HepG2 (cell line): ENCODE data around the gene ZNF581. TPM values are rescaled to one million over a fixed set of nuclear protein-coding genes. Genes with fewer than 3 reads are reported as not detected.
A peak's percentile ranks its signal among the peaks of the same experiment; 100 is the strongest.

Experiments used
- DNMT1 ChIP-seq: sonication (generic); formaldehyde crosslinking; IDR thresholded peaks from 2 replicates; pipeline ENCODE4 v1.5.1; 2020; ENCODE audit warnings: mild to moderate bottlenecking, missing genetic modification reagents
- FIP1L1 ChIP-seq: fragments of 200-400 bp; formaldehyde crosslinking; IDR thresholded peaks from 2 replicates; pipeline ENCODE4 v1.6.1; 2018; ENCODE audit warnings: low read depth, mild to moderate bottlenecking, low read length, moderate library complexity, borderline replicate concordance; ENCODE audit not compliant: insufficient read depth
- HOXD1 ChIP-seq: sonication (generic); formaldehyde crosslinking; IDR thresholded peaks from 2 replicates; pipeline ENCODE4 v1.5.0; 2020; ENCODE audit warnings: missing genetic modification reagents
- KMT2B ChIP-seq: IDR thresholded peaks from 2 replicates; pipeline ENCODE4 v1.6.1; 2016; ENCODE audit warnings: missing genetic modification reagents, missing compliant biosample characterization
- MAFG ChIP-seq: sonication (generic); formaldehyde crosslinking; IDR thresholded peaks from 2 replicates; pipeline ENCODE4 v1.5.1; 2020; ENCODE audit warnings: mild to moderate bottlenecking, missing genetic modification reagents
- PAX8 ChIP-seq: sonication (generic); formaldehyde crosslinking; IDR thresholded peaks from 2 replicates; pipeline ENCODE4 v1.8.0; 2022; ENCODE audit warnings: mild to moderate bottlenecking, missing genetic modification reagents, borderline replicate concordance
- REXO4 ChIP-seq: sonication (generic); formaldehyde crosslinking; IDR thresholded peaks from 2 replicates; pipeline ENCODE4 v1.8.0; 2022; ENCODE audit warnings: missing genetic modification reagents, mild to moderate bottlenecking, borderline replicate concordance
- RFXAP ChIP-seq: sonication (generic); formaldehyde crosslinking; IDR thresholded peaks from 2 replicates; pipeline ENCODE4 v1.4.0; 2020; ENCODE audit warnings: missing genetic modification reagents, borderline replicate concordance
- RORA ChIP-seq: sonication (generic); formaldehyde crosslinking; IDR thresholded peaks from 2 replicates; pipeline ENCODE4 v1.5.0; 2020; ENCODE audit warnings: mild to moderate bottlenecking, missing genetic modification reagents, moderate library complexity
- TGIF2 ChIP-seq: IDR thresholded peaks from 2 replicates; pipeline ENCODE4 v1.6.1; 2016; ENCODE audit warnings: control low read depth, missing compliant biosample characterization
- ZBTB26 ChIP-seq: IDR thresholded peaks from 2 replicates; pipeline ENCODE4 v1.6.1; 2016; ENCODE audit warnings: missing compliant biosample characterization, missing genetic modification reagents, borderline replicate concordance
- ZFP1 ChIP-seq: IDR thresholded peaks from 2 replicates; pipeline ENCODE4 v1.6.1; 2016
- ZNF414 ChIP-seq: sonication (generic); formaldehyde crosslinking; IDR thresholded peaks from 2 replicates; pipeline ENCODE4 v1.5.0; 2020; ENCODE audit warnings: missing genetic modification reagents
- ZNF614 ChIP-seq: IDR thresholded peaks from 2 replicates; pipeline ENCODE4 v1.6.1; 2018; ENCODE audit warnings: missing biosample characterization, missing genetic modification reagents, inconsistent platforms, borderline replicate concordance
- ZNF772 ChIP-seq: sonication (generic); formaldehyde crosslinking; IDR thresholded peaks from 2 replicates; pipeline ENCODE4 v1.5.0; 2020; ENCODE audit warnings: mild to moderate bottlenecking, missing genetic modification reagents
- ZNF775 ChIP-seq: sonication (generic); formaldehyde crosslinking; IDR thresholded peaks from 2 replicates; pipeline ENCODE4 v1.4.0; 2020; ENCODE audit warnings: missing genetic modification reagents, mild to moderate bottlenecking, moderate library complexity, borderline replicate concordance
- ZNF776 ChIP-seq: sonication (generic); formaldehyde crosslinking; IDR thresholded peaks from 2 replicates; pipeline ENCODE4 v1.4.0; 2020; ENCODE audit warnings: mild to moderate bottlenecking, missing genetic modification reagents
- ZSCAN9 ChIP-seq: IDR thresholded peaks from 2 replicates; pipeline ENCODE4 v1.6.1; 2016; ENCODE audit warnings: borderline replicate concordance
- polyA plus RNA-seq, 8 experiments: library from polyadenylated mRNA; depleted of rRNA in 3 of 8; stranded (reverse) in 7 of 8; unstranded in 1 of 8; fragments of >200 nt; fragmentation: Illumina TruSeq in 4 of 8; extraction: Trizol in 4 of 8; gene quantifications; 2 replicates each; pipeline versions ENCODE4 v1.2.1 to v1.2.3, GENCODE V29; 2011 to 2016; ENCODE audit warnings: low read depth in 4 of 8, missing spikeins in 1 of 8, mixed read lengths in 1 of 8; ENCODE audit not compliant: insufficient read depth in 1 of 8
- total RNA-seq, 5 experiments: library from RNA; depleted of rRNA; stranded (reverse); fragments of >200 nt; fragmentation: Illumina TruSeq; extraction: Trizol; gene quantifications; 2 replicates each; pipeline ENCODE4 v1.2.3, GENCODE V29; 2016; ENCODE audit warnings: low read depth in 1 of 5
- TF ChIP-seq, protein P1 (sequence below): sonication (generic); formaldehyde crosslinking; IDR thresholded peaks from 2 replicates; pipeline ENCODE4 v1.5.0; 2020; ENCODE audit warnings: missing genetic modification reagents, mild to moderate bottlenecking, borderline replicate concordance
- TF ChIP-seq, protein P2 (sequence below): IDR thresholded peaks from 2 replicates; pipeline ENCODE4 v1.6.1; 2018; ENCODE audit warnings: missing genetic modification reagents, mild to moderate bottlenecking, missing compliant biosample characterization
- TF ChIP-seq, protein P3 (sequence below): sonication (generic); formaldehyde crosslinking; IDR thresholded peaks from 2 replicates; pipeline ENCODE4 v1.4.0; 2020; ENCODE audit warnings: mild to moderate bottlenecking, missing genetic modification reagents
- TF ChIP-seq, protein P4 (sequence below): fragments of 450-650 bp; IDR thresholded peaks from 2 replicates; pipeline ENCODE4 v1.6.1; 2017
- TF ChIP-seq, protein P5 (sequence below): sonication (generic); formaldehyde crosslinking; IDR thresholded peaks from 2 replicates; pipeline ENCODE4 v1.4.0; 2020; ENCODE audit warnings: mild to moderate bottlenecking, low read depth, missing genetic modification reagents
- TF ChIP-seq, protein P6 (sequence below): sonication (generic); formaldehyde crosslinking; IDR thresholded peaks from 2 replicates; pipeline ENCODE4 v1.5.1; 2020; ENCODE audit warnings: mild to moderate bottlenecking, missing genetic modification reagents, borderline replicate concordance

Gene ZNF581
- total and polyA plus RNA-seq, 2 of the 13 experiments (the other 11 are each of a cell fraction or from before 2014, with no cell fraction given), result 19.6 to 49.5 TPM

DNA sequence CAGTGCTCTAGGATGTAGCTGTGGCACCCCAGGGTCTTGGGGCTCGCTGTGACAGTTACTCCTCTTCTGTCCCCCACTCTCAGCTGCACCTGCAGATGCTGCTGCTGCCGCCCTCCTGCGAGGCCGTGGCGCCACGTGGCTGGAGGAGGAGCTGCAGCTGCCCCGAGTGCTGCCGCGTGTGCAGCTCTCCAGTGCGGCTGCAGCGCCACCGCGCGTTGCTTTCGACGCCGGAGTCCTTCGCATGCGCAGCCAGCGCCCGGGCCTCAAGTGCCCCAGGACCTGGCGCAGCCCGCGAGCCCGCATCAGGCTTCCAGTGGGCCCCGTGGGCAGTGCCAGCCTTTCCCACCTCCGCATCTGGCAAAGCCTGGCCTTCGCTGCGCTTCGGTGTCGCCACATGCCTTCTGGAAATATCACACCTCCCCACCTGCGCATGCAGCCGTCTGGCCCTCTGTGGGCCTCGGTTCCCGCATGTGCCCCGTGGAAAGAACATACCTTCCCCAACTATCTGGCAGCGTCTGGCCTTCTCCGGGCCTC lies 3.3 kb upstream of the ZNF581 start (continued):
- no peak for TF ChIP-seq ZBTB26 (CRISPR knock-in tag)
- 0 out of 2 replicates have a peak, but pooled peaks have one; percentile 12 for TF ChIP-seq KMT2B (CRISPR knock-in tag)
- TF ChIP-seq ZNF772, result no peak
- 0 out of 2 replicates have a peak, but pooled peaks have one; percentile 31 for TF ChIP-seq ZNF414 (CRISPR knock-in tag)
- no peak for TF ChIP-seq REXO4 (CRISPR knock-in tag)
- TF ChIP-seq ZSCAN9 (CRISPR knock-in tag), result no peak
- no peak for TF ChIP-seq RFXAP (CRISPR knock-in tag)
- TF ChIP-seq ZNF776 (CRISPR knock-in tag), result peak; percentile 67
- TF ChIP-seq RORA (CRISPR knock-in tag), result no peak
- TF ChIP-seq, protein P1, sequence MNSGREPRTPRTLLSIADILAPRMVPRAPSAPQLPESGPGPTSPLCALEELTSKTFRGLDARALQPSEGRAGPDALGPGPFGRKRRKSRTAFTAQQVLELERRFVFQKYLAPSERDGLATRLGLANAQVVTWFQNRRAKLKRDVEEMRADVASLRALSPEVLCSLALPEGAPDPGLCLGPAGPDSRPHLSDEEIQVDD, result peak; percentile 38; the same call in 1 of the 2 replicates
- TF ChIP-seq ZFP1 (CRISPR knock-in tag), result no peak
- no peak for TF ChIP-seq MAFG (CRISPR knock-in tag)
- TF ChIP-seq, protein P2, sequence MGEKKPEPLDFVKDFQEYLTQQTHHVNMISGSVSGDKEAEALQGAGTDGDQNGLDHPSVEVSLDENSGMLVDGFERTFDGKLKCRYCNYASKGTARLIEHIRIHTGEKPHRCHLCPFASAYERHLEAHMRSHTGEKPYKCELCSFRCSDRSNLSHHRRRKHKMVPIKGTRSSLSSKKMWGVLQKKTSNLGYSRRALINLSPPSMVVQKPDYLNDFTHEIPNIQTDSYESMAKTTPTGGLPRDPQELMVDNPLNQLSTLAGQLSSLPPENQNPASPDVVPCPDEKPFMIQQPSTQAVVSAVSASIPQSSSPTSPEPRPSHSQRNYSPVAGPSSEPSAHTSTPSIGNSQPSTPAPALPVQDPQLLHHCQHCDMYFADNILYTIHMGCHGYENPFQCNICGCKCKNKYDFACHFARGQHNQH (CRISPR knock-in tag), result no peak
- no peak for TF ChIP-seq ZNF614 (CRISPR knock-in tag)
- no peak for TF ChIP-seq HOXD1
- no peak for TF ChIP-seq TGIF2 (CRISPR knock-in tag)
- TF ChIP-seq, protein P3, sequence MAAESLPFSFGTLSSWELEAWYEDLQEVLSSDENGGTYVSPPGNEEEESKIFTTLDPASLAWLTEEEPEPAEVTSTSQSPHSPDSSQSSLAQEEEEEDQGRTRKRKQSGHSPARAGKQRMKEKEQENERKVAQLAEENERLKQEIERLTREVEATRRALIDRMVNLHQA, result no peak
- TF ChIP-seq PAX8 (CRISPR knock-in tag), result no peak
- TF ChIP-seq, protein P4, sequence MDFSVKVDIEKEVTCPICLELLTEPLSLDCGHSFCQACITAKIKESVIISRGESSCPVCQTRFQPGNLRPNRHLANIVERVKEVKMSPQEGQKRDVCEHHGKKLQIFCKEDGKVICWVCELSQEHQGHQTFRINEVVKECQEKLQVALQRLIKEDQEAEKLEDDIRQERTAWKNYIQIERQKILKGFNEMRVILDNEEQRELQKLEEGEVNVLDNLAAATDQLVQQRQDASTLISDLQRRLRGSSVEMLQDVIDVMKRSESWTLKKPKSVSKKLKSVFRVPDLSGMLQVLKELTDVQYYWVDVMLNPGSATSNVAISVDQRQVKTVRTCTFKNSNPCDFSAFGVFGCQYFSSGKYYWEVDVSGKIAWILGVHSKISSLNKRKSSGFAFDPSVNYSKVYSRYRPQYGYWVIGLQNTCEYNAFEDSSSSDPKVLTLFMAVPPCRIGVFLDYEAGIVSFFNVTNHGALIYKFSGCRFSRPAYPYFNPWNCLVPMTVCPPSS, result no peak
- TF ChIP-seq, protein P5, sequence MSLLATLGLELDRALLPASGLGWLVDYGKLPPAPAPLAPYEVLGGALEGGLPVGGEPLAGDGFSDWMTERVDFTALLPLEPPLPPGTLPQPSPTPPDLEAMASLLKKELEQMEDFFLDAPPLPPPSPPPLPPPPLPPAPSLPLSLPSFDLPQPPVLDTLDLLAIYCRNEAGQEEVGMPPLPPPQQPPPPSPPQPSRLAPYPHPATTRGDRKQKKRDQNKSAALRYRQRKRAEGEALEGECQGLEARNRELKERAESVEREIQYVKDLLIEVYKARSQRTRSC (CRISPR knock-in tag), result no peak
- no peak for TF ChIP-seq DNMT1
- TF ChIP-seq ZNF775 (CRISPR knock-in tag), result no peak
- no peak for TF ChIP-seq FIP1L1
- TF ChIP-seq, protein P6, sequence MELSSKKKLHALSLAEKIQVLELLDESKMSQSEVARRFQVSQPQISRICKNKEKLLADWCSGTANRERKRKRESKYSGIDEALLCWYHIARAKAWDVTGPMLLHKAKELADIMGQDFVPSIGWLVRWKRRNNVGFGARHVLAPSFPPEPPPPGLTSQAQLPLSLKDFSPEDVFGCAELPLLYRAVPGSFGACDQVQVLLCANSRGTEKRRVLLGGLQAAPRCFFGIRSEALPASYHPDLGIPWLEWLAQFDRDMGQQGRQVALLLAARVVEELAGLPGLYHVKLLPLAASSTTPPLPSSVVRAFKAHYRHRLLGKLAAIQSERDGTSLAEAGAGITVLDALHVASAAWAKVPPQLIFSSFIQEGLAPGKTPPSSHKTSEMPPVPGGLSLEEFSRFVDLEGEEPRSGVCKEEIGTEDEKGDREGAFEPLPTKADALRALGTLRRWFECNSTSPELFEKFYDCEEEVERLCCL, result no peak
